BJ (cell line): ENCODE results near the gene MTHFSD. TPM values are rescaled to one million over a fixed set of nuclear protein-coding genes. Genes with fewer than 3 reads are reported as not detected.

ENCODE experiments used
- CTCF ChIA-PET: fragments of 350-600 bp; formaldehyde crosslinking; extraction: SDS; loops from one replicate; lab custom pipeline; 2021; ENCODE audit warnings: antibody characterized with exemption, inconsistent platforms; lab: Yijun Ruan, JAX
- POLR2A ChIA-PET: fragments of 300-600 bp; sonication (Branson Sonifier 250); formaldehyde crosslinking; extraction: SDS; loops from one replicate; lab custom pipeline; 2021; ENCODE audit warnings: antibody characterized with exemption; lab: Charles Lee
- DNase-seq: peaks from one replicate; pipeline ENCODE4 v3.0.0-alpha.2; 2011; ENCODE audit warnings: low read depth
- H3K27me3 ChIP-seq: 2 replicates; pipeline ENCODE4 v1.6.0; 2011; ENCODE audit warnings: low read length; ENCODE audit not compliant: control insufficient read depth, insufficient read depth
- H3K36me3 ChIP-seq: 2 replicates; pipeline ENCODE4 v1.5.1; 2011; ENCODE audit warnings: low read length; ENCODE audit not compliant: control insufficient read depth, insufficient read depth
- H3K4me3 ChIP-seq: 2 replicates; pipeline ENCODE4 v1.5.1; 2011; ENCODE audit warnings: low read depth, mild to moderate bottlenecking, control low read depth, low read length
- polyA plus RNA-seq: library from polyadenylated mRNA; depleted of rRNA; stranded (reverse); fragments of >200 nt; gene quantifications from 2 replicates; pipeline ENCODE4 v1.2.3, GENCODE V29; 2011; rRNA removed
- TF ChIP-seq, protein P1 (sequence below): IDR thresholded peaks from 2 replicates; pipeline ENCODE4 v1.5.1; 2011; ENCODE audit warnings: low read depth, mild to moderate bottlenecking, control low read depth, inconsistent platforms, low read length, moderate library complexity; ENCODE audit not compliant: insufficient read depth

MTHFSD gene
- polyA plus RNA-seq, 1 experiment, result 17.2 TPM

DNA sequence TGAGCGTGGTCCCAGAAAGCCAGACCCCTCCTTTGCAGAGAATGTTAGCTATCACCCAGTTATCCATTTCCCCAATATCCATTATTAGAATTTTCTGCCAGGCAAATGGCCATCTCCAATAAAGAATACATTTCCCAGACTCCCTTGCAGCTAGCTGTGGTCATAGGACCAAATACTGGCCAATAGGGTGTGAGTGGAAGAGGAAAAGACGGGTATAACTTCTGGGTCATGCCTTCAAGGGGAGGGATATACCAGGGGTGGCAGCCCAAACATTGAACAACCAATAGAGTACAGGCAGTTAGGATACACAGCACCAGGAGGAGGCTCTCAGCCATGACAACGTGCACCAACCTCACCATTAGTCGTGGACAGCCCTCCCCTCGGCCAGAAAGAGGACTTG is 70.8 kb downstream of the MTHFSD start:
- ChIA-PET POLR2A (no interaction called here), CTCF (no interaction called here)
- DNase-seq, result no peak
- TF ChIP-seq, protein P1, sequence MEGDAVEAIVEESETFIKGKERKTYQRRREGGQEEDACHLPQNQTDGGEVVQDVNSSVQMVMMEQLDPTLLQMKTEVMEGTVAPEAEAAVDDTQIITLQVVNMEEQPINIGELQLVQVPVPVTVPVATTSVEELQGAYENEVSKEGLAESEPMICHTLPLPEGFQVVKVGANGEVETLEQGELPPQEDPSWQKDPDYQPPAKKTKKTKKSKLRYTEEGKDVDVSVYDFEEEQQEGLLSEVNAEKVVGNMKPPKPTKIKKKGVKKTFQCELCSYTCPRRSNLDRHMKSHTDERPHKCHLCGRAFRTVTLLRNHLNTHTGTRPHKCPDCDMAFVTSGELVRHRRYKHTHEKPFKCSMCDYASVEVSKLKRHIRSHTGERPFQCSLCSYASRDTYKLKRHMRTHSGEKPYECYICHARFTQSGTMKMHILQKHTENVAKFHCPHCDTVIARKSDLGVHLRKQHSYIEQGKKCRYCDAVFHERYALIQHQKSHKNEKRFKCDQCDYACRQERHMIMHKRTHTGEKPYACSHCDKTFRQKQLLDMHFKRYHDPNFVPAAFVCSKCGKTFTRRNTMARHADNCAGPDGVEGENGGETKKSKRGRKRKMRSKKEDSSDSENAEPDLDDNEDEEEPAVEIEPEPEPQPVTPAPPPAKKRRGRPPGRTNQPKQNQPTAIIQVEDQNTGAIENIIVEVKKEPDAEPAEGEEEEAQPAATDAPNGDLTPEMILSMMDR, result no peak
- Histone ChIP-seq H3K27me3 (peaks cover 1% of the 10 kb centered on the region), H3K4me3 (no peak overlapping the region), H3K36me3 (no peaks in the 10 kb centered on the region)

DNA sequence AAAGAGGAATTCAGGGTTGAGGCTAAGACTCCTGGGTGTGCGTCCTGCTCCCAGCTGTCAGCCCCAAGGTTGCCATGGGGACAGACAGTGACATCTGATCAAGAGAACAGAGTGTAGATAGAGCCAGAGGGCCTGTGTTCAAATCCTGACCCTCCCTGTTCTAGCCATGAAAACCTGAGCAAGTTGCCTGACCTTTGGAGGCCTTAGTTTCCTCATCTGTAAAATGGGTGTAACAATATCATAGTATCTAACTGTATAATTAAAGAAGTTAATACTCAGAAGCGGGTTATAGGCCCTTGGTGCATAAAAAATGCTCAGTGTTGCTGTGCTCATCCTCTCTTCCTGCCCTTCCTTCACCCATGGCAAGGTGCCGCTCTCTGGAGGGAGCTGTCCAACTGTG is 73.4 kb downstream of the MTHFSD start:
- Histone ChIP-seq H3K27me3 (peaks cover 1% of the 10 kb centered on the region), H3K36me3 (no peaks in the 10 kb centered on the region), H3K4me3 (no peak overlapping the region)
- TF ChIP-seq, protein P1, result no peak
- ChIA-PET CTCF (no interaction called here), POLR2A (interaction anchor here (0.6 kb wide), 1 partner anchor 229 kb away, joined by 3 read pairs; no protein-coding TSS in a partner anchor)
- no peak for DNase-seq

DNA sequence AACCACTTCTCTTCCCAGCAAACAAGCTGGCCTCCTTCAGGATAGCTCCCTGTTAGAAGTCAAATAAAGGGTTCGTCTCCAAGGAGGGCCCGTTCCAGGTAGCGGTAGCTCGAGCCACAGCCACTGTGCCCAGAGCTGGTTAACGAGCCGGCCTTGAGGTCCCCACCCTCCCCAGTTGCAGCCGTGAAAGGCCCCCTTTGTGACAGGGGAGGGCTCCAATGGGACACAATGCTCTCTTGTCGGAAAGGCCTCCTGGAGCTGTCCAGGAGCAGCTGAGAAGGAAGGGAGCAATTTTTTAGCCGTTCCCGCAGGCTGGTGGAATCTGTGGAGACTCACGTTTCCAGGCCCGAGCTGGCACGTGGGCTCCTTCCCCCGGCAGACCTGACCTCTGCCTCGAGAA is 74.6 kb downstream of the MTHFSD start:
- CTCF ChIA-PET, result no interaction called here
- POLR2A ChIA-PET, result no interaction called here
- Histone ChIP-seq H3K27me3 (peaks cover 1% of the 10 kb centered on the region; the same call in 1 of the 2 replicates), H3K36me3 (no peaks in the 10 kb centered on the region), H3K4me3 (no peak overlapping the region)
- no peak for DNase-seq
- TF ChIP-seq, protein P1, result no peak

Other genes with a start within 250 kb of the MTHFSD start
- gene FOXF1, start 44.7 kb downstream of the MTHFSD start, polyA plus RNA-seq, result 6.0 and 7.7 TPM in 2 replicates
- 0.39 and 0.63 TPM in 2 replicates for gene FOXC2, start 11.6 kb upstream of the MTHFSD start, polyA plus RNA-seq
- 4.3 and 4.9 TPM in 2 replicates for gene FOXL1, start 23.3 kb upstream of the MTHFSD start, polyA plus RNA-seq